GM12873 (cell line): Measurements from ENCODE around the gene FBXL17.

Experiments used
- CTCF ChIP-seq: IDR thresholded peaks from 2 replicates; pipeline ENCODE4 v1.5.1; 2012; ENCODE audit warnings: low read depth, mild to moderate bottlenecking, moderate library complexity, low read length, control low read depth; ENCODE audit not compliant: insufficient read depth; ENCODE audit errors: missing control alignments

Gene FBXL17

GRCh38 chr5:107929080-107929479 is 452.8 kb downstream of the FBXL17 start:
- TF ChIP-seq CTCF: no peak

- TF ChIP-seq CTCF: no peak
These were observed 455.8 kb downstream of the FBXL17 start for GRCh38 chr5:107926121-107926520.

- TF ChIP-seq CTCF: no peak
These were observed 456.7 kb downstream of the FBXL17 start for GRCh38 chr5:107925200-107925599.

- no peak for TF ChIP-seq CTCF
These were observed 461.9 kb downstream of the FBXL17 start for GRCh38 chr5:107919969-107920368.

GRCh38 chr5:107919361-107919760 is 462.5 kb downstream of the FBXL17 start:
- no peak for TF ChIP-seq CTCF

- no peak for TF ChIP-seq CTCF
These were observed 463.9 kb downstream of the FBXL17 start for GRCh38 chr5:107917983-107918382.

GRCh38 chr5:107916731-107917725 is 464.9 kb downstream of the FBXL17 start:
- TF ChIP-seq CTCF: no peak
